Measurements from ENCODE around the gene IFFO2.

DNA sequence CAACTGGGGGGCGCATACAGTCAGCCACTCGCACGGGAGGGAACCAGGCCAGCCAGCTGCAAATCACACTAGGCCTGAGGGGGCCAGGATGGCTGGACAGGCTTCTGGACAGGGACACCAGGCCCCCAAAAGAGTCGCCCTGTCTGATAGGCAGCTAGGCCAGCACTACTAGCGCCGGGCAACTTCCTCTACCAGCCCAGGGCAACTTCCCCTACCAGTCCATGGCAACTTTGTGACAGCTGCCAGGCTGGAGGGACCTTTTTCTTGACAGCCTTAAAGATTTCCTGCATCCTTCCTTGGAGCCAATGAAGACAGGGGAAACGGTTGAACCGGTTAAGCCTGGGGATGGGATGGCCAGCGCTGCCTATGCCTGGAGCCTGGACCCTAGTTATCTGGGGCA, 5.1 kb downstream of the IFFO2 start:
- TF ChIP-seq TAF1 (IDR thresholded peaks at IDR 0.05; ENCODE audit: low read depth): no peak
- TF ChIP-seq YY1 (IDR thresholded peaks at IDR 0.05; ENCODE audit: low read depth): no peak
- TF ChIP-seq CREB1 (IDR thresholded peaks at IDR 0.05; ENCODE audit: low read depth): no peak
- no peak for TF ChIP-seq RAD21 (IDR thresholded peaks at IDR 0.05; ENCODE audit: low read depth)
- no peak for TF ChIP-seq NFIC (IDR thresholded peaks at IDR 0.05)
- no peak for TF ChIP-seq ZBTB7A (IDR thresholded peaks at IDR 0.05; ENCODE audit: low read depth)
- no peak for TF ChIP-seq EGR1 (IDR thresholded peaks at IDR 0.05)
- TF ChIP-seq MAX (IDR thresholded peaks at IDR 0.05): no peak

All from Ishikawa (cell line).